ENCODE data around the gene ACSF2. TPM values are rescaled to one million over a fixed set of nuclear protein-coding genes. Genes with fewer than 3 reads are reported as not detected.
A peak's percentile ranks its signal among the peaks of the same experiment; 100 is the strongest.
"Not testable (repeated sequence)": the region's sequence is repeated elsewhere in the genome, so short reads cannot be mapped to it uniquely, and the experiment has no call there.

The ACSF2 gene
- total RNA-seq, 1 donor from 2014 or later = 2.0 TPM

DNA sequence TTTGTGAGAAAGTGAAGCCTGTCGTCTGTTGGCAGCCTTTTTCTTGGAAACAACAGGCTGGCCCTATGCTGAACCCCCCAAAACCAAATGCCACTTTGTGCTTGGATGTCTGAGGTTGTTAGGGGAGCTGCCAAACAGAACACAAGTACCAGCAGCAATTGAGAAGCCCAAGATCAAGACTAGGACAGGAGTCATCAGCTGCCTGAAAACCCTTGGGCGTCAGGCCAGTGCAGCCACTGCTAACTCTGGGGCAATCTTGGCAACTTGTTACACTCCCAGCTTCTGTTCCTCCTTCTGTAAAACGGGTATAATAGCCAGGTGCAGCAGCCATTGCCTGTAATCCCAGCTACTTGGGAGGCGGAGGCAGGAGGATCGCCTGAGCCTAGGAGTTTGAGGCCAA is 19.4 kb upstream of the ACSF2 start:
- DNase-seq (ENCODE audit: low spot score in 2 of 2) (no peak), FAIRE-seq (no peak)

DNA sequence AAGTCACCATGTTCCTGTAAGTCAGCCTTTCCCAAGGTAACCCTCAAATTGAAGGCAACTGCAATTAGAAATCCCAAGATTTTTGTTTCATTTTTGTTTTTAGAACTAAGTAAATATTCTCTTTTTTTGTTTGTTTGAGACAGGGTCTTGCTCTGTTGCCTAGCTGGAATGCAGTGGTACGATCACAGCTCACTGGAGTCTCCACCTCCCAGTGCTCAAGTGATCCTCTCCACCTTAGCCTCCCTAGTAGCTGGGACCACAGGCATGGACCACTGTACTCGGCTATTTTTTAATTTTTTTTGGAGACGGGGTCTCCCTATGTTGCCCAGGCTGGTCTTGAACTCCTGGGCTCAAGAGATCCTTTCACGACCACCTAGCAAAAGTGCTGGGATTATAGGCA is 18.1 kb upstream of the ACSF2 start:
- DNase-seq (ENCODE audit: low spot score in 2 of 2) = no peak

DNA sequence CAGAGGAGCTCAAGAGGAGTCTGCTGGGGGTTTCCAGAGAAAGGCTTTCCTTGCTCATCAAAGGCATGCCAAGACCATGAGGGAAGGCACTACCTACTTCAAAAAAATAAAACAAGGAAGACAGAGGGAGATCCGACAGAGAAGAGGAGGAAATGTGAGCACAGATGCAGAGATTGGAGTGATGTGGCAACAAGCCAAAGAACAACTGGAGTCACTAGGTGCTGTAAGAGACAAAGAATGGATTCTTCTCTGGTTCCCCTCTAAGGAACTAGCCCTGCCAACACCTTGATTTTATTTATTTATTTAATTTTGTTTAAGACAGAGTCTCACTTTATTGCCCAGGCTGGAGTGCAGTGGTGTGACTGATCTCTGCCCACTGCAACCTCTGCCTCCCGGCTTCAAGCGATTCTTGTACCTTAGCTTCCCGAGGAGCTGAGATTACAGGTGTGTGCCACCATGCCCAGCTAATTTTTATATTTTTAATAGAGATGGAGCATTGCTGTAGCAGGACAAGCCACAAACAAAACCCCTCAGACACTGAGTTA is 13.8 kb upstream of the ACSF2 start:
- DNase-seq (ENCODE audit: low spot score in 2 of 2) = no peak
- no peak for FAIRE-seq

More for the DNA sequence above, 18.1 kb upstream of the ACSF2 start:
- FAIRE-seq = no peak

DNA sequence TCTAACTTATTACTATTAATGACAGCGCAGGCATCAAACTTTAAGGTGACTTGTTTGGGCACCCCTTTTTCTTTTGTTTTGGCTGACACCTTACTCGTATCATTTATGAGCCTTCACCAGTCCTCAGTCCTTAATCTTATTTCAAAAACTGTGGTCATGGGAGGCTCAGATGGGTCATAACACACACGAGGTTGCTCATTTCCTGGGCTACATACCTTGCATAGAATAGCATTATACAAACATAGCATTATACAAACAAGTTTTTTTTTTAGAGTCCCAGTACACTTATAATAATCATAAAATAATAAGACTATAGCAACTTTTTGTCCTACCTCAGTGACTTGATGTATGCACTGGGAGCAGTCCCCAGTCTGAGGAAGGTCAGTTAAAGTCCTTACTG is 11.2 kb upstream of the ACSF2 start:
- FAIRE-seq = no peak

DNA sequence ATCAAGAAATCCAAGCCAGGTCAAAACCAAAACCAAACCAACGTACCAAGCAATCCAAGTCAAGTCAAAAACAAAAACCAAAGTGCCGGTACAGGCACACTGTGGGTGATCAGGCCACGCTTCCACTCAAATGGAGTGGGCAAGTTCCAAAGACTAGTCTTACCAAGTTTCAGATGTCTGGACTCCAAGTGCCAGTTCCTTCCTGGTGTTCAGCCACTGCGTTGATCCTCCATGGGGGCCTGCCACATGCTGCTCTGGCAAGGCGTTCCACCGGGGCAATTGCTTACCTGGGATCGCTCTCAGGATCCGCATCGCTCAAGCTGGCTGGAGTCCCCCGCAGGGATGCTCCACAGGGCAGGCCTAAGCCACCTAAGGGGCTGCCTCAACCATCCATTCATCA is 6.4 kb upstream of the ACSF2 start:
- DNase-seq (ENCODE audit: low spot score in 2 of 2); FAIRE-seq: not testable (repeated sequence)

More for the DNA sequence above, 11.2 kb upstream of the ACSF2 start:
- no peak for DNase-seq (ENCODE audit: low spot score in 2 of 2)

DNA sequence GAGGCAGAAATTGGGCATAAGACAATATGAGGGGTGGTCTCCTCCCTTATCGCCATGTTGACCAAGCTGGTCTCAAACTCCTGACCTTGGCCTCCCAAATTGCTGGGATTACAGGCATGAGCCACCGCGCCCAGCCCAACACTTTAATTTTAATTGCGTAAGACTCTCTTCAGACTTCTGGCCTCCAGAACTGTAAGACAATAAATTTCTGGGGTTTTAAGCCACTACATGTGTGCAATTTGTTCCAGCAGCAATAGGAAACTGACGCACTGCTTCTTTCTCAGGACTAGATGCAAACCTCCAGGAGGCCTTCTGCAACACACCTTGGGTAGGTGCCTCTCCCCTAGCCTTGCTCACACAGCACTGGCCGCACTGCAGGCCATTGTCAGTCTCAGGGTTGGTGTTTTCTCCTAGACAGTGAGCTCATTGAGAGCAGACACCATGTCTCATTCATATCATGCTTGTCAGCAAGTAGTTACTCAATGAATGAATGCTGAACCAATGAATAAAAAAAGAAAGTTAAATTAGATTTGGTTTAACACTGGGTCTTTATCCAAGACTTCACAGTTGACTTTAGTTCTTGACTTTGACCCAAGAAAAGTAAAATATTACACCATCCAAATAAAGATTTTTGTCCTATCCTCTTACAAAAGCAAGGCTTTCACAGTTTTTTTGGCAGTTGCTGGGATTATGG is 5.5 kb upstream of the ACSF2 start:
- no peak for FAIRE-seq
- no peak for DNase-seq (ENCODE audit: low spot score in 2 of 2)

DNA sequence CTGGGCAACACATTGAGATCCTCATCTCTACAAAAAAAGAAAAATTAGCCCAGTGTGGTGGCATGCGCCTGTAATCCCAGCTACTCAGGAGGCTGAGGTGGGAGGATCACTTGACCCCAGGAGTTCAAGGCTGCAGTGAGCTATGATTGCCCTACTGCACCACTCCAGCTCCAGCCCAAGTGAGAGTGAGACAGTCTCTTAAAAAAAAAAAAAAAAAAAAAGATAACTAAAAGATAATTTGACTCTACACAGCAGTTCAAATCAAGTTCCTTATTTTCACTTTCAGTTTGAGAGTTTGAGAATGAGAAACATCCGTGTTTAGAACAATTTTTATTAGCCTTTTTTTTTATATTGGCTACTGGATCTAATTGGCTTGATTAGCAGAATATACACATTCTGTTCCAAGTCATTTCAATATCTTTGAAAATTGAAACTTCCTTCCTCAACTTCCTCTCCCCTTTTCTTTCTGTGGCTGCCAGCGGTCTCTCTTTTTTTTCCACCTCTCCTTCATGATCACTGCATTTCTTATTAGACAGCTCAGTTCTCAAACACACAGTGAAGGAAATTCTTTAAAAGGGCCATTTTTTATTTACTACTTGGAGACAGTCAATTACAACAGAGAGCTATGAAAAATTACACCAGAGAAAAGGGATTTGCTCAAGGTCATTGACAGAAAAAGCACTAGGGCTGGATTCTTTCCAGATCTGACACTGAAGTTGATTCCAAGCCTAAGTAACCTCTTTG is 4.5 kb upstream of the ACSF2 start:
- DNase-seq (ENCODE audit: low spot score in 2 of 2) (no peak), FAIRE-seq (no peak)

DNA sequence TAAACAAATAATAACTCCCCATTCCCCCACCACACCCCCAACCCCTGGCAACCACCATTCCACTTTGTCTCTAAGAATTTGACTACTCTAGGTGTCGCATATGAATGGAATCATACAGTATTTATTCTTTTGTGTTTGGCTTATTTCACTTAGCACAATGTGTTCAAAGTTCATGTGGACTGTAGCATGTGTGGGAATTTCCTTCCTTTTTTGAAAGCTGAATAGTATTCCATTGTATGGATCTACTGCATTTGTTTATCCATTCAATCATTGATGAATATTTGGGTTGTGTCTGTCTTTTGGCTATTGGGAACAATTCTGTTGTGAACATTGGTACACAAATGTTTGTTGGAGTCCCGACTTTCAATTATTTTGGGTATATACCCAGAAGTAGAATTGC is 3.3 kb upstream of the ACSF2 start:
- DNase-seq (ENCODE audit: low spot score in 2 of 2) (no peak), FAIRE-seq (no peak)

DNA sequence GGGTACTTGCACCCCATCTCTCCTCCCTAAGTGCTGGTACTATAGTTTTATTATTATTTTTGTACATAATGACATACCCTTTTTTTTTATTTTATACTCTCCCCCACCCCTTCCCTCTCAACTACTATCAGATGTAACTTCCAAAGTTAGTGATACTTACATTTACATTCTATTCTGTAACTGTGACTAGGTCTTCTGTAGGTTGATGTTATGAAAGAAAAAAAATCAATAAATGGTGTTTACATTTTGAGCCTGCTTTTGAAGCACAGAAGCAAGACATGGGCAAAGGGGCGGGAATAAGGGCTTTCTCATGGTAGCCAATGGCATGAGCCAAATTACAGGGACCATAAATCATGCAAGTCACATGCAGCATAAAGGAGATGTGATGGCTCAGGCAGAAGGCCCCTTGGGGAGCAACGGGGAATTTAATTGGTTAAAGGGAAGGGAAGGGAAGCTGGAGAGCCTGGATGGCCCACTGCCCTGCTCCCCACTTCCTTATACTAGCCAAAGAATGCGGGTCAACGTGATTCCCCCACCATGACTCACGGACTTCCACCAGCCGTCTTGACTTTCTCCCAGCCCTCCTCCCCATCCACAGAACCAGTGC is 2.4 kb upstream of the ACSF2 start:
- no peak for DNase-seq (ENCODE audit: low spot score in 2 of 2)
- FAIRE-seq = no peak

DNA sequence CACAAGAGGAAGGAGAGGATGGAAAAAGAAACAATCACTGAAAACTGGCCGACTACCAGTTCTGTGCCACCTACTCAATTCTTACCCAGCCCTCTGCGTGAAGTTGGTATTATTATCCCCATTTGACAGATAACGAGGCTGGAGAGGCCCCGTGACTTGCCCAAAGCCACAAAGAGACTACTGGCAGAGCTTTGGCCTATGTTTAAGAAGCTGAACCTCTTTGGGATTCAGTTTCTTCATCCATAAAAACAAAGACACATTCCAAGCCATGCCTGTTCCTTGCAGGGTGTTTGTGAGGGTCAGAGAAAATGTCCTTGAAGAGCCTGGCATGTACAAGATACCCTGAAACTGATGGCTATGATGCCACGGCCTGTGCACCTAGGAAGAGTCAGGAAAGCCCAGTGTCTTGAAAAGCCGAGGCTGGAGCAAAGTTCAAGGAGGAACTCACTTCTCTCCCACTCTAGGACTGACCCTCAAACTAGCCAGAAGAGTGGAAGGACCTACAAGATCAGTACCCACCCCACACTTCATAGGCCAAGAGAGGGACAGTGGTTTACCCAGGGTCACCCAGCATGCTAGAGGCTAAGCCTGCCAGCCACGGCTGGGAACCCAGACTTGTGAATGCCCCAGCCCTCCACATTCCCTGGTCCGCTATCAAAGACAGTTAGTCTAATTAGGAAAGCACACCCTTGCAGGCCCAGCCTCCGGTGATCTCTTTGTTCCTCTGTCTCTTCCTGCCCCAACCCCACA is 1.6 kb upstream of the ACSF2 start:
- DNase-seq (ENCODE audit: low spot score in 2 of 2) (no peak), FAIRE-seq (no peak)

DNA sequence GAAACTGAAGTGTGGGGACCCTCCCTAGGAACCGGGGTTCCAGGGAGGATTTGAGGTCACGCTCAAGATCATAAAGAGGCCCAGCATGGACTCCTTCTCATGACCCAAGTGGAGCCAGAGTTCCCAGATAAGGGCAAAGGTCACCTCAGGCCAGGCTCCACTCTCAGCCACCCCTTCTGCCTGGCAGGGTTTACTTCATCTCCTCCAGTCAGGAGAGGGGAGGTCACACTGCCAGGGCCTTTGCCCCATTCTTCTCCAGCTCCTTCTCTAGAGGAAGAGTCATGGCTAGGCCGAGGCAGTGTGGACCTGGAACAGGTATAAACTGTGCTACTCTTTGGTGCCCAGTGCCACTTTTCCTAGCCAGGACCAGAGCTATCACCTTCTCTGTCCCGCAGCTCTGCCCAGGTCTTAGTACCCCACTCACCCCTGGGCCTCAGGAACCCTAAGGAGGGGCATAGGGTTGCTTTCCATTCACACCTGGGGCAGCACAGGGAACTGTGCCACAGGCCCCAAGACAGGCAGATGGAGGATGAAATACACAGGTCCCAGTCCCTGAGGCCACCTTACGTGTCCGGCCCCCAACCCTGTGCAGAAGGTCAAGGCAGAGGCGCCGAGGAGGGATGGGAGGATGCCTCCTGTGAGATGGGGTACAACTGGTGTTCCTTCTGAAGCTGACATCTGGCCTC is 879 bp upstream of the ACSF2 start:
- DNase-seq (ENCODE audit: low spot score in 2 of 2) (peak in 1 of 2 donors; percentile 15), FAIRE-seq (no peak)

DNA sequence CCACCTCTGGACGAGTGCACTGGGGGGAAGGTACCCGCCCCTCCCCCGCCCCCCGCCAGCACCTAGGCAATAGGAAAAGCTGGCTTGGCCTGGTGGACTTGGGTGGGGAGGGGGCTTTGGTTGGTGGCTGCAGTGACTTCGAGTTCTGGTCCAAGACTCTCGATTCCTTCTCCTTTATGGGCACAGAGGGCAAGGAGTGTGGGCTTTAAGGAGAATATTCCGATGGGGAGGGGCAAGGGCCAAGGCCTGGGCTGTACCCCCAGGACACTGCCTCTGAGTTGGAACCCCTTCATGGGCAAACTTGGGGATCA is 409 bp downstream of the ACSF2 start:
- FAIRE-seq (no peak), DNase-seq (ENCODE audit: low spot score in 2 of 2) (no peak)

DNA sequence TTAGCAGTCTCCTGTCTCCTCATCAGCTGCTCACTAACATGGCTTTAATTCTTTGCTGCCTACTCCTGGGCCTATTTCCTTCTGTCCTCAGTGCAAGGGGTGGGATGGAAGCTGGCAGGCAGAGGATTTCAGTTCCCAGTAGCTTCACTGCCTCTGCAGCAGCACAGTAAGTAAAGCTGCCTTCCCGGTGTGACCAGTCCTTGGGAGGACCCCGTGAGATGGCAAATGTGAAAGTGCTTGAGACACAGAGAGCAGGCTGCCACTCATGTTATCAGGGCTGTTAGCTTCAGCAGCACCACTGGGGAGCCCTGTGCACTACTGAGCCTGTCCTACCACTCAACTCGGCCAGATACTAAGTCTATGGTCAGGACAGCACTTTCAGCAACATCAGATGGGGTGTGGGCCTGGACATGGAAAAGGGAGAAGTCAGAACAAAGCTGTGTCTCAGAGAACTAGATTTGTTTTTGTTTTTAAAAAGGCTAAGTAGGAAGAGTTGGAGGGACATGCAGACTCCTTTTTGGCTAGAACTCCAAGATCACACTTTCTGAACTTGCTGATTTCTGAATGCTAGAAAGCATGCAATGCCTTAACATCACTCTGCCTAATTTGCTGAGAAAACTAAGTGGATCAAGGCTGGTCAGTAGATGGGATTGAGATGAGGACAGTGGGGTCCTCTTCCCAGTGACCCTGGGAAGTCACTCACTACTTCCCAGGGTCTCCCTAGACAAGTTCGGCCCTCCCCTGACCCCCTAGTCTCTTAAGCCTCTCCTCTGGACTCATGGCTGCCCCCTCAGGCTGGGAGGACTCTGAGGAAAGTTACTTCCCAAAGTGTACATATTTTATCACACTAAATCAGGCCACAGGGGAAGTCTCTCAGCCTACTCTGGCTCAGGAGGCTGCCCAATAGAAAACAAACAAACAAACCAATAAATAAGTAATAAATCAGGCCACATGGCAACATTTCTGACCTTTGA is 1.1 kb downstream of the ACSF2 start:
- DNase-seq (ENCODE audit: low spot score in 2 of 2) = peak; percentile 24 to 34
- FAIRE-seq = no peak

DNA sequence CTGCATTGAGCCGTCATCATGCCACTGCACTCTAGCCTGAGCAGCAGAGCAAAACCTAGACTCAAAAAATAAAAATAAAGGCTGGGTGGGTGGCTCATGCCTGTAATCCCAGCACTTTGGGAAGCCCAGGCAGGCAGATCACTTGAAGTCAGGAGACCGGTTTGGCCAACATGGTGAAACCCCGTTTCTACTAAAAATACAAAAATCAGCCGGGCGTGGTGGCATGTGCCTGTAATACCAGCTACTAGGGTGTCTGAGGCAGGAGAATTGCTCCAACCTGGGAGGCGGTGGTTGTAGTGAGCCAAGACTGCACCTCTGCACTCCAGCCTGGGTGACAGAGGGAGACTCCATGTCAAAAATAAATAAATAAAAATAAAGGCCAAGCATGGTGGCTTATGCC is 2.1 kb downstream of the ACSF2 start:
- not testable (repeated sequence) for FAIRE-seq; DNase-seq (ENCODE audit: low spot score in 2 of 2)

DNA sequence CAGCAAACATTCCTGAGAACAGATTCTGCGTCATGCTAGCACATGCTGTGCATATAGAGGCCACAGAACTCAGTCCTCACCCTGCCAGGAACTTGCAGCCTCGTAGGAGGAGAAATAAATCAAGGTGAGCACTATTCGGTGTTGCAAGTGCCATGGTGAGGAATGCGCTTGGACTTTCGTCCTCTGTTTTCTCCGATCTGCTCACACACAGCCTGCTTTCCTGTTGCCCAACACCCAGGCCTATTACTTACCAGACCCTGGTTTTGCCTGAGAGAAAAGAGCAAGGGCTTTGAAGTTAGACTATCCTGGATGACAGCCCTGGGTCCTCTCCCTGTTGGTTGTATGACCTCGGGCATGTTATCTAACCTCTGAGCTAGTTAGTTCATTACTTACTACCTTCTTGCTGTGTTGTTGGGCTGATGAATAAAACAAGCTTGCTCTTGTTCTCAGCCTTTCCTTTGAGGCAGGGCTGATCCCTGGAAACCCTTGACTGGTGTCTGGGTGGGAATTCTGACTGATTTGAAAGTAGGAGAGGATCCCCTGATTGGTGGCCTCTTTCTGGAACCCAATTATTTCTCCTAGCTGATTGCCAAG is 2.9 kb downstream of the ACSF2 start:
- no peak for FAIRE-seq

DNA sequence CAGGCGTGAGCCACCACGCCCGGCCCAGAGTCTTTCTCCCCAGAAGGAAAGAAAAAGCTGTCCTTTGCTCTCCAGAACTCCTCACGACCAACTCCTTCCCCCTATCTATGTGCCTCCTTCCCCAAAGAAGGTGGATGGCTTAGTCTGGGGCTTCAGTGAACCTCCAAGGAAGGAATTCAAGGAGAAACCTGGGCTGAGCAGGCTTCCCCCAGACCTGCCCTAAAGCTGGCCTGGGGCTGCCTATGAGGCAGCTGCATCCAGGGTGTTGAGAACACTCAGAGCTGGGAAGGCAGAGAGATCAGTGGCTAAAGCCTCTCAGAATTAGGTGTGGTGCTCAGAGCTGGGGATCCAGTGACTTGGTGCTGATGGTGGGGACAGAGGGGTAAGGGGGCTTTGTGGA is 3.8 kb downstream of the ACSF2 start:
- DNase-seq (ENCODE audit: low spot score in 2 of 2) (no peak), FAIRE-seq (no peak)

More for the DNA sequence above, 2.9 kb downstream of the ACSF2 start:
- DNase-seq (ENCODE audit: low spot score in 2 of 2) = no peak

DNA sequence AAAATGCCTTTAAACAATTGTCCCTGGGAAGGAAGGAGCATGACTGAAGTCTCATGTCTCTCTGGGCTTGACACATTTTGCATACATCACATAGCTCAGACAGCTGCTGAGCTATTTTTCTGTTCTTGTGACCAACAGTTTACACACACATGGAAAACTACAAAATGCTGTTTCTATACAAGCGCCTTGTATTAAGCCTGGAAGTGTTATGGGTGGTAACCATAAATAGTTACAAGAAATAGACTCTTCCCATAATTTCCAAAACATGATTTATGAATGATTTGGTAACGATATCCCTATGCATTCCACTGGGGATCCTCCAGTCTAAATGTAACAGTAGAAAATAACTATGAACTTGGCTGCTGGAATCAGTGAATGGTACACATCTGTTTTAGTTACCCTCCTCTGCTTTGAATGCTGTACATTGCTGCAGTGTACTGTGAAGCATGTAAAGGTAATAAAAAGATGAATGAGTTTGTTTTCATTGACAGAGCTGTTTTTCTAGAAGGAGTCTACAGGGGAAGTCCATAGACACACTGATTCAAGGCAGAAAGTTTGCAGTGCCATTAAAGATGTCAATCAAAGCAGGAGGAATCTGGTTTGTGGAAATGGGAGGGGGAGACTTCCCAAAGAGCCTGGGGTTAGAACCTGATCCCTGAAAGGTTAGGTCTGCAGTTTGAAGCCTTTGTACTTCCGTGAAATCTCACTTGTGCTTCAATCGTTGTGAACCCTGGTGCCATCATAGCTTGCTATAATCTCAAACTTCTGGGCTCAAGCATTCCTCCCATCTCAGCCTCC is 5.0 kb downstream of the ACSF2 start:
- no peak for FAIRE-seq
- no peak for DNase-seq (ENCODE audit: low spot score in 2 of 2)
